A549 (cell line): ENCODE results near the gene AICDA. TPM values are rescaled to one million over a fixed set of nuclear protein-coding genes. Genes with fewer than 3 reads are reported as not detected.

Experiments used
- ATAC-seq, 2 experiments: fragments of 200-7000 bp in 1 of 2; fragments of >200 bp in 1 of 2; cut with Nextera tagmentation in 1 of 2; cut with Tn5 transposase in 1 of 2; 3 replicates each; pipeline versions ENCODE4 v1.8.0 to v1.9.1; 2018 to 2020; ENCODE audit warnings: mild to moderate bottlenecking in 1 of 2, moderate library complexity in 1 of 2
- CTCF ChIA-PET: fragments of 300-600 bp; sonication (Branson Sonifier 250); formaldehyde crosslinking; extraction: SDS; loops from one replicate; lab custom pipeline; 2021; ENCODE audit warnings: antibody characterized with exemption, inconsistent platforms; lab: Yijun Ruan, JAX
- POLR2A ChIA-PET: fragments of 350-600 bp; formaldehyde crosslinking; extraction: SDS; loops from one replicate; lab custom pipeline; 2021; ENCODE audit warnings: antibody characterized with exemption, inconsistent platforms; lab: Yijun Ruan, JAX
- DNase-seq, 2 experiments: peaks; one replicate each; pipeline versions ENCODE4 v3.0.0 to v3.0.0-alpha.2; 2011 to 2016; ENCODE audit warnings: low read depth in 1 of 2, low spot score in 1 of 2
- FAIRE-seq: peaks from 2 replicates; lab custom pipeline; 2011; peaks lifted over from hg19 to GRCh38; lab: Jason Lieb, UNC
- H3K27ac ChIP-seq, 2 experiments: fragments of >200 bp; sonication (Bioruptor Twin); formaldehyde crosslinking; 3 replicates each; pipeline ENCODE4 v1.5.1; 2016 to 2017
- H3K4me1 ChIP-seq: fragments of >200 bp; sonication (Bioruptor Twin); formaldehyde crosslinking; 3 replicates; pipeline ENCODE4 v1.6.1; 2016
- H3K4me2 ChIP-seq: fragments of >200 bp; sonication (Bioruptor Twin); formaldehyde crosslinking; 3 replicates; pipeline ENCODE4 v1.6.1; 2016
- H3K4me3 ChIP-seq: fragments of >200 bp; sonication (Bioruptor Twin); formaldehyde crosslinking; 3 replicates; pipeline ENCODE4 v1.5.1; 2016
- H3K9me3 ChIP-seq: fragments of >200 bp; sonication (Bioruptor Twin); formaldehyde crosslinking; 3 replicates; pipeline ENCODE4 v1.6.1; 2016
- ATOH8 ChIP-seq: fragments of 250-450 bp; sonication (Bioruptor Pico); IDR thresholded peaks from 2 replicates; pipeline ENCODE4 v1.5.0; 2020; ENCODE audit warnings: low read depth, mild to moderate bottlenecking, moderate library complexity
- BHLHE40 ChIP-seq: IDR thresholded peaks from 2 replicates; pipeline ENCODE4 v1.6.1; 2012; ENCODE audit warnings: low read depth, low read length, inconsistent platforms
- CBX2 ChIP-seq: fragments of 200-600 bp; sonication (generic); IDR thresholded peaks from 2 replicates; pipeline ENCODE4 v1.6.1; 2016; ENCODE audit warnings: low read depth, mild to moderate bottlenecking, borderline replicate concordance
- CTCF ChIP-seq: fragments of >200 bp; sonication (Bioruptor Twin); formaldehyde crosslinking; IDR thresholded peaks from 3 replicates; pipeline ENCODE4 v1.5.1; 2016
- ELK1 ChIP-seq: fragments of 150-350 bp; IDR thresholded peaks from 2 replicates; pipeline ENCODE4 v1.6.1; 2014; ENCODE audit warnings: low read depth, mild to moderate bottlenecking, low read length
- FOXS1 ChIP-seq: fragments of 250-450 bp; sonication (Bioruptor Pico); IDR thresholded peaks from 2 replicates; pipeline ENCODE4 v1.5.0; 2020; ENCODE audit warnings: mild to moderate bottlenecking, moderate library complexity
- GATA3 ChIP-seq: IDR thresholded peaks from 2 replicates; pipeline ENCODE4 v1.6.1; 2012; ENCODE audit warnings: borderline replicate concordance
- JUN ChIP-seq, 2 experiments: fragments of >200 bp; sonication (Bioruptor Twin); formaldehyde crosslinking; IDR thresholded peaks; 2 replicates in 1 of 2; 3 replicates in 1 of 2; pipeline ENCODE4 v1.6.1; 2016 to 2017
- PBX3 ChIP-seq: IDR thresholded peaks from 2 replicates; pipeline ENCODE4 v1.6.1; 2012
- POLR2AphosphoS2 ChIP-seq: conservative IDR thresholded peaks from 2 replicates; pipeline ENCODE4 v1.6.1; 2012; ENCODE audit warnings: low read length, improper control_type of control experiment, inconsistent platforms
- RAD21 ChIP-seq, 2 experiments: fragments of >200 bp in 1 of 2; sonication (Bioruptor Twin) in 1 of 2; formaldehyde crosslinking in 1 of 2; IDR thresholded peaks in 1 of 2; conservative IDR thresholded peaks in 1 of 2; 2 replicates in 1 of 2; 3 replicates in 1 of 2; pipeline ENCODE4 v1.6.1; 2012 to 2018; ENCODE audit warnings: inconsistent platforms in 1 of 2
- TFCP2L1 ChIP-seq: fragments of 250-450 bp; sonication (Bioruptor Pico); IDR thresholded peaks from 2 replicates; pipeline ENCODE4 v1.5.0; 2021; ENCODE audit warnings: mild to moderate bottlenecking
- TP53 ChIP-seq: fragments of 250-450 bp; sonication (Bioruptor Pico); IDR thresholded peaks from 2 replicates; pipeline ENCODE4 v1.5.0; 2021; ENCODE audit warnings: mild to moderate bottlenecking, moderate library complexity
- ZC3H11A ChIP-seq: fragments of 450-650 bp; IDR thresholded peaks from 2 replicates; pipeline ENCODE4 v1.6.1; 2014; ENCODE audit warnings: antibody characterized with exemption, mild to moderate bottlenecking
- WGBS: methylation state at CpG from one replicate; pipeline ENCODE4 v1.1.6; 2017; ENCODE audit errors: missing lambda C conversion rate; 5-methylcytosine and 5-hydroxymethylcytosine counted together
- polyA plus RNA-seq, 4 experiments: library from polyadenylated mRNA; depleted of rRNA in 3 of 4; stranded (reverse); fragments of >200 nt; fragmentation: RNase III in 1 of 4; extraction: RNeasy Plus Mini Kit Qiagen cat#74134 plus additional on column Dnase treatment in 1 of 4; gene quantifications; 2 replicates in 3 of 4; 3 replicates in 1 of 4; pipeline ENCODE4 v1.2.3, GENCODE V29; 2011 to 2017
- TF ChIP-seq, protein P1 (sequence below): fragments of 450-650 bp; IDR thresholded peaks from 2 replicates; pipeline ENCODE4 v1.6.1; 2014; ENCODE audit warnings: antibody characterized with exemption
- TF ChIP-seq, protein P2 (sequence below): fragments of 250-450 bp; sonication (Bioruptor Pico); IDR thresholded peaks from 2 replicates; pipeline ENCODE4 v1.5.0; 2021; ENCODE audit warnings: mild to moderate bottlenecking, moderate library complexity, borderline replicate concordance

Gene AICDA
- polyA plus RNA-seq, 2 of the 4 experiments (the other 2 are of a cell fraction) = 0.05 to 0.16 TPM

DNA sequence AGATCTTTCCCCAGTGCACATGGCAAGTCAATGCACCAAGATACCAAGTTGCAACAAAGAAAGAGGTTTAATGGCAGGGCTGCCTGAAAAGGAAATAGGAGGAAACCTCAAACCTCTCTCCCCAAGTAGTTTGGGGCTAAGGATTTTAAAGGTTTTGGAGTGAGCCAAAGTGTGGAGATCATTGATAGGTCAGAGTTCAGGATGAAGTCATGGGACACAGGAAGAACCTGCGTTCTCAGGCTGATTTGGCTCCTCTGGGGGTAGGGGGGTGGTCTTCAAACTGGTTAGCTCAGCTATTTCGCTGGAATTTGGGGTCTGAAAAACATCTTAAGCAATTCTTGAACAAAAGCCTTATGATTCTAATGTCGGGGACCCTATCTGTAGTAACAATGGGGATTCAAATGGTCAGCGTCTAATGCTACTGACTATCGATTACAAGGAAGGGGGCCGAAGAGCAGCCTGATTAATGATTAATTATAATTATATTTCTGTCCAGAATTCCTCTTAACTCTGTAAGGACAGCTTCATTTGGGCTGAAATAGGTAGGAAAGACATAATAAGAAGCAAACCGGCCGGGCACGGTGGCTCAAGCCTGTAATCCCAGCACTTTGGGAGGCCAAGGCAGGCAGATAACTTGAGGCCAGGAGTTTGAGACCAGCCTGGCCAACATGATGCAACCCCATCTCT is 31.4 kb downstream of the AICDA start:
- Histone ChIP-seq H3K4me1 (no peaks in the 10 kb centered on the region), H3K4me2 (no peak overlapping the region), H3K4me3 (no peak overlapping the region), H3K9me3 (no peaks in the 10 kb centered on the region), H3K27ac (no peak overlapping the region)
- no peak for FAIRE-seq
- no peak for TF ChIP-seq TFCP2L1 (CRISPR knock-in tag)
- no peak for TF ChIP-seq ELK1
- no peak for TF ChIP-seq TP53
- no peak for TF ChIP-seq BHLHE40
- no peak for DNase-seq
- ChIA-PET POLR2A (no interaction called here), CTCF (interaction anchor here (1.0 to 2.0 kb wide), 2 partner anchors 8 to 37 kb away, joined by 3 to 9 read pairs; no protein-coding TSS in a partner anchor)
- WGBS = 39% methylated on average over 9 of the region's 9 CpGs
- ATAC-seq = no peak

GRCh38 chr12:8577879-8578278 is 34.8 kb downstream of the AICDA start:
- 64% methylated on average over 3 of the region's 3 CpGs for whole genome bisulfite sequencing
- H3K9me3 ChIP-seq = no peaks in the 10 kb centered on the region
- ATAC-seq = no peak
- H3K27ac ChIP-seq = no peak overlapping the region
- H3K4me2 ChIP-seq = no peak overlapping the region
- no peak for TF ChIP-seq RAD21 (conservative IDR thresholded peaks at IDR 0.05 in 1 of 2, IDR thresholded peaks at IDR 0.05 in 1 of 2)
- no peak for TF ChIP-seq JUN (IDR thresholded peaks at IDR 0.05)
- no peak for TF ChIP-seq FOXS1 (CRISPR knock-in tag)
- no peak for TF ChIP-seq CBX2
- no peak for TF ChIP-seq GATA3
- TF ChIP-seq ATOH8 = no peak
- no peak for TF ChIP-seq ZC3H11A
- TF ChIP-seq, protein P1, sequence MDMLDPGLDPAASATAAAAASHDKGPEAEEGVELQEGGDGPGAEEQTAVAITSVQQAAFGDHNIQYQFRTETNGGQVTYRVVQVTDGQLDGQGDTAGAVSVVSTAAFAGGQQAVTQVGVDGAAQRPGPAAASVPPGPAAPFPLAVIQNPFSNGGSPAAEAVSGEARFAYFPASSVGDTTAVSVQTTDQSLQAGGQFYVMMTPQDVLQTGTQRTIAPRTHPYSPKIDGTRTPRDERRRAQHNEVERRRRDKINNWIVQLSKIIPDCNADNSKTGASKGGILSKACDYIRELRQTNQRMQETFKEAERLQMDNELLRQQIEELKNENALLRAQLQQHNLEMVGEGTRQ = no peak
- TF ChIP-seq TFCP2L1 (CRISPR knock-in tag) = no peak
- TF ChIP-seq CTCF = no peak
- no peak for TF ChIP-seq PBX3
- TF ChIP-seq POLR2AphosphoS2 = no peak
- H3K4me1 ChIP-seq = no peaks in the 10 kb centered on the region
- CTCF ChIA-PET = interaction anchor here (0.6 to 3.7 kb wide), 3 partner anchors 31 to 512 kb away, joined by 3 to 13 read pairs (median 9); no protein-coding TSS in a partner anchor
- FAIRE-seq = no peak
- no peak overlapping the region for H3K4me3 ChIP-seq
- no peak for DNase-seq
- POLR2A ChIA-PET = no interaction called here

GRCh38 chr12:8572507-8572906 is 40.2 kb downstream of the AICDA start:
- H3K4me2 ChIP-seq = no peak overlapping the region
- no peak for FAIRE-seq
- H3K9me3 ChIP-seq = no peaks in the 10 kb centered on the region
- 57% methylated on average over 2 of the region's 2 CpGs for WGBS
- TF ChIP-seq, protein P2, sequence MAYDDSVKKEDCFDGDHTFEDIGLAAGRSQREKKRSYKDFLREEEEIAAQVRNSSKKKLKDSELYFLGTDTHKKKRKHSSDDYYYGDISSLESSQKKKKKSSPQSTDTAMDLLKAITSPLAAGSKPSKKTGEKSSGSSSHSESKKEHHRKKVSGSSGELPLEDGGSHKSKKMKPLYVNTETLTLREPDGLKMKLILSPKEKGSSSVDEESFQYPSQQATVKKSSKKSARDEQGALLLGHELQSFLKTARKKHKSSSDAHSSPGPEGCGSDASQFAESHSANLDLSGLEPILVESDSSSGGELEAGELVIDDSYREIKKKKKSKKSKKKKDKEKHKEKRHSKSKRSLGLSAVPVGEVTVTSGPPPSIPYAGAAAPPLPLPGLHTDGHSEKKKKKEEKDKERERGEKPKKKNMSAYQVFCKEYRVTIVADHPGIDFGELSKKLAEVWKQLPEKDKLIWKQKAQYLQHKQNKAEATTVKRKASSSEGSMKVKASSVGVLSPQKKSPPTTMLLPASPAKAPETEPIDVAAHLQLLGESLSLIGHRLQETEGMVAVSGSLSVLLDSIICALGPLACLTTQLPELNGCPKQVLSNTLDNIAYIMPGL (CRISPR knock-in tag) = no peak
- no peak for TF ChIP-seq PBX3
- no peak for TF ChIP-seq RAD21 (conservative IDR thresholded peaks at IDR 0.05 in 1 of 2, IDR thresholded peaks at IDR 0.05 in 1 of 2)
- TF ChIP-seq, all 56 proteins: peak for 0
- no peak for DNase-seq
- ATAC-seq = peak in 1 of 2 experiments; percentile 50; a peak in 1 of 6 replicates
- Histone ChIP-seq H3K4me1 (no peaks in the 10 kb centered on the region), H3K4me3 (no peak overlapping the region), H3K27ac (no peak overlapping the region)
- ChIA-PET POLR2A (no interaction called here), CTCF (no interaction called here)
